GOT3 (cell line): ENCODE data around the gene CD300LB.
"Not testable (repeated sequence)": the region's sequence is repeated elsewhere in the genome, so short reads cannot be mapped to it uniquely, and the experiment has no call there.

Experiments used
- DNase-seq: peaks from one replicate; lab custom pipeline; 2025; ENCODE audit warnings: mixed read lengths; lab: John Stamatoyannopoulos, UW

The CD300LB gene

DNA sequence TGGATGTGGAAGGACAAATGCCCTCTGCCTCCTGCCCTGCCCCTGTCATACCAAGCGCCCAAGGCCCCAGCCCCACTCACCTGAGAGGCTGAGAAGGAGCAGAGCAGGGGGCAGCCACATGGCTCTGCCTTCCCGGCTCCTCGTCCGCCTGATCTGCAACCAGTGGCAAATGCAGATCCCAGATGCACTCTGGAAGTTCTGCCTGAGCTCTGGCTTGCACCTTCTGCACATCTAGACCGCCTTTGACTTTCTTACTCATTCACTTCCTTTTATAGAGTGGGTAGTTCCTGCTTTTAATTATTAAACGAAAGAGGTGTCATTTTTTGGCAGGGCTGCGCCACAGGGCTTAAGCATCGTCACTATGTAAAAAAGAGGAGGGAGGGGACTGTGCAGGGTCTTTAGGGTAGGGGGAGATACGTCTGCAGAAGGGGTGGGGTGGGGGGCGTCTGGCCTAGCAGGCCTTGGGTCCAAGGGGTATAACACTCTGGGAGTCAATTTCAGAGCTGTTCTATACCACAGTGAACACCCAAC lies at the start of gene CD300LB:
CD300LB (minus strand) TSS at position 245 of the 531 bp plus-strand sequence; CDS start at position 120, 125 bp downstream.
- DNase-seq, result no peak

- DNase-seq, result no peak
These were observed 48.6 kb upstream of the CD300LB start for GRCh38 chr17:74579900-74580299.

DNA sequence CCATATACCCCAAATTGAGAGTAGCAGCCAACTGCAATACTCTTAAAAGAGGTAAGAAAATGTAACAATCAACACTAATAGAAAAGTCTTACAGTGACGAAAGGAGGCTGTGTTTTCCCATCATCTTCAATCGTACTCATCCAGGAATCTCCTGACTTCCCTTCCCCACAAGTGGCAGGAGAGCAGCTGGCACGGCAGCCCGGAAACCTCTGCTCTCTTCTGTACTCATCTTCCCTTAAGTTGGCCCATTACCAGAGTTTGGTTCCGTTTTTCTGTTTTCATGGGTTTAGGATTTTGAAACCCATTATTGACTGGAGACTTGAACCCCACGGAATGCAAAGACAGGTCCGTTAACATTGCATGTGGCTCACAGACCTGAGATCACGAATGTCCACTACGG lies 47.7 kb upstream of the CD300LB start:
- no peak for DNase-seq

- DNase-seq, result no peak
These were observed 43.3 kb upstream of the CD300LB start for GRCh38 chr17:74574489-74575142.

- not testable (repeated sequence) for DNase-seq
These were observed 42.4 kb upstream of the CD300LB start for GRCh38 chr17:74573635-74574034.

DNA sequence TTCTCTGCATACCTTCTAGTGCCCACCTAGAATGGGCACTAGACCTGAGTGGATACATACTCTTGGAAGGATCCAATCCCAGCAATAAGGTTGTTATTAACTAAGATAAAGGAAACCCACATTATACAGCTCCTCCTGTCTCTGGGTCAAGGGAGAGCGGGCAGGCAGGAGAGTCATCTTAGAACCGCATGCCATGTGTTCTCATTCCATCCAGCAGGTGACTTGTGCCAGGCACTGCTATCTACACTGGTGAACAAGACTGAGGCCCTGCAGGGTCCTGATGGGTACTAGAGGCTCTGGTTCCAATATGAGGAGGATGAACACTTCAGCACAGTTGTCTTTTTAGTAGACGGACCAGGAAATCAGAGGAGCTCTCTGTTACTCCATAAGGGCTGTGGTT lies 41.9 kb upstream of the CD300LB start:
- DNase-seq, result no peak

DNA sequence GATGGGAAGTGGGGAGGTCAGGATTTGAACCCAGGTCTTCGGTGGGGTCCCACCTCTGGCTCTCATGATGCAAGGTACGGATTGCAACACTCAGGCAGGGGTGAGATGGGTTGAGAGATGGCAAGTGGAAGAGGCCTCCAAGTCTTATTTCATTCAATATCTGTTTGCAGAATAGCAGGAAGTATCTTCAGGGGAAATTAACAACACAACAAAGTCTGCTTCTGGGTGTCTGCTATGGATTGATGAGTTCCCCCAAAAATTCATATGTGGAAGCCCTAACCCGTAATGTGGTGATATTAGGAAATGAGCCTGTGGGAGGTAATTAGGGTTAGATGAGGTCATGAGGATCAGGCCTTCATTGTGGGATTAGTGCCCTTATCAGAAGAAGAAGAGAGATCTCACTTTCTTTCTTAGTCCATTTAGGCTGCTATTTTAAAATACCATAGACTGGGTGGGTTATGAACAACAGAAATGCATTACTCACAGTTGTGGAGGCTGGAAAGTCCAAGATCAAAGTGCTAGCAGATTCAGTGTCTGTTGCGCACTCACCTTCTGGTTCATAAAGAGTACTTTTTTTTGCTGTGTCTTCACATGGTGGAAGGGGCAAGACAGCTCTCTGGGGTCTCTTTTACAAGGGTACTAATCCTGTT lies 40.5 kb upstream of the CD300LB start:
- no peak for DNase-seq

DNA sequence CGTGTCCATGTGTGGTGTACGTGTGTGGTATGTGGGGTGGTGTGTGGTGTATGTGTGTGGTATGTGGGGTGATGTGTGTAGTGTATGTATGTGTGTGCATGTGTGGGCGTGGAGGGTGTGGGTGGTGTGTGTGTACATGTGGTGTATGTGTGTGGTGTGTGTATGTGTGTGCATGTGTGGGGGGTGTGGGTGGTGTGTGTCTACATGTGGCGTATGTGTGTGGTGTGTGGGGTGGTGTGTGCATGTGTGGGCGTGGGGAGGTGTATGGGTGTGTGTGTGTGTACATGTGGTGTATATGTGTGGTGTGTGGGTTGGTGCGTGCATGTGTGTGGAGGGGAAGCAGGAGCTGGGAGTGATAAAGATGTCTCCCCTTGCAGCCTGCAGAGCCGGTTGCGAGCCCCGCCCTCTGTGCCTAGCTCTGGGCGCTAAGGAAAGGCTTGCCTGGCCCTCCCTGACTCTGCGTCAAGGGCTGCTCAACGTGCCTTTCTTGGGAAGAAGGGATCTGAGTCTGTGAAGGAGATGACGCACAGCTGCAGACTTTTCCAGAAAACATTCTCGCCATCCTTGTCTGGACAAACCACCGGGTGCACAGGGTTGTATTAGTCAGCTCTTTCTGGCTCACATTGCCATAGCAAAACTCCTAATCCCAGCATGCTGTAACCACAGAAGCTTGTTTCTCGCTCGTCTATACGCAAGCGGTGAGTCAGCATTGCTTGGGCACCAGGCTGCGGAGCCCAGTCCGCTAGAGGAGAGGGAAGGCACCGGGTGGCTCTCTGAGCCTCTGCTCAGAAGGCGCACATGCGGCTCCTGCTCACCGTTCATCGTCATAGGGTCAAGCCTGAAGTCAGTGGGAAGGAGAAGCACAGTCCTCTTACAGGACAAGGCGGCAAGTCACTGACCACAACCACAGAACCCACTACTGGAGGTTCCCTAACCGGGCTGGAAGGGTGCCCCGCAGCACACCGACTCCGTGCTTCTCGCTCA lies 38.0 kb upstream of the CD300LB start:
- DNase-seq, result peak; percentile 81

DNA sequence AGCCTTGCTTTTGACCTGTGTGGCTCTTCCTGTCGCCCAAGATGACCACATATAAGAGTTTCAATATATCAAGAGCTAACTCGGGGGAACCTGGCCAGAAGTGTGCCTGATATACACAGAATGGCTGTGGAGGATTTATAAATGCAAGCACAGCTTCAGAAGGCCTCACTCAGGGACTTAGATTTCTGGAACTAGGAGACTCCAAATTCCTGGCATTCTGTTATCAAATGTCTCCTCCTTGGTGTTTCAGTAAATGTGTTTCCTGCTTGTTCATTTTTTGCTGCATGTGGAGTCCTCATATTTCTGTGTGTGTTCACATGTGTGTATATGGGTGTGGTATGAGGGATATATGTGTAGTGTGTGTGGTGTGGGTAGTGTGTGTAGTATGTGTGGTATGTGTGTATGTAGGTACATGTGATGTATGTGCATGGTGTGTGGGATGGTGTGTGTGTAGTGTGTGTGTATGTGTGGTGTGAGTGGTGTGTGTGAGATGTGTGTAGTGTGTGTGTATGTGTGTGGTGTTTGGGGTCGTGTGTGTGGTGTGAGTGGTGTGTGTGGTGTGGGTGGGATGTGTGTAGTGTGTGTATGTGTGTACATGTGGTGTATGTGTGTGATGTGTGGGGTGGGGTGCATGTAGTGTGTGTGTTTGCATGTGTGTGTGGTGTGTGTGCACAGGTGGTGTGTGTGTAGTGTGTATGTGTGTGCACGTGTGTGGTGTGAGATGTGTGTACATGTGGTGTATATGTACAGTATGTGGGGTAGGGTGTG lies 37.0 kb upstream of the CD300LB start:
- no peak for DNase-seq

- no peak for DNase-seq
These were observed 36.1 kb upstream of the CD300LB start, which contains the start of gene CD300H for GRCh38 chr17:74567397-74567796. TSS of gene CD300H (minus strand) at chr17:74567509.

GRCh38 chr17:74566132-74566753 lies 35.0 kb upstream of the CD300LB start:
- no peak for DNase-seq

GRCh38 chr17:74565126-74565525 lies 33.9 kb upstream of the CD300LB start:
- DNase-seq, result no peak

DNA sequence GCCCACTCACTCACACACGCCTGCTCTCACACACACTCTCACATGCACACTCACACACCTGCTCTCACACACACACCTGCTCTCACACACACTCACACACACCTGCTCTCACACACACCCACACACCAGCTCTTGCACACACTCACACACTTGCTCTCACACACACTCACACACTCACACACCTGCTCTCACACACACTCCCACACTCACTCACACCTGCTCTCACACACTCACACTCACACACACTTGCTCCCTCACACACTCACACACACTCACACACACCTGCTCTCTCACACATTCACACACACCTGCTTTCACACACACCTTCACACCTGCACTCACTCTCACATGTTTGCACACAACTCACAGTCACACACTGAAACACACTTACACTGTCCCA lies 32.1 kb upstream of the CD300LB start:
- no peak for DNase-seq

GRCh38 chr17:74561586-74561985 lies 30.3 kb upstream of the CD300LB start:
- DNase-seq, result no peak

DNA sequence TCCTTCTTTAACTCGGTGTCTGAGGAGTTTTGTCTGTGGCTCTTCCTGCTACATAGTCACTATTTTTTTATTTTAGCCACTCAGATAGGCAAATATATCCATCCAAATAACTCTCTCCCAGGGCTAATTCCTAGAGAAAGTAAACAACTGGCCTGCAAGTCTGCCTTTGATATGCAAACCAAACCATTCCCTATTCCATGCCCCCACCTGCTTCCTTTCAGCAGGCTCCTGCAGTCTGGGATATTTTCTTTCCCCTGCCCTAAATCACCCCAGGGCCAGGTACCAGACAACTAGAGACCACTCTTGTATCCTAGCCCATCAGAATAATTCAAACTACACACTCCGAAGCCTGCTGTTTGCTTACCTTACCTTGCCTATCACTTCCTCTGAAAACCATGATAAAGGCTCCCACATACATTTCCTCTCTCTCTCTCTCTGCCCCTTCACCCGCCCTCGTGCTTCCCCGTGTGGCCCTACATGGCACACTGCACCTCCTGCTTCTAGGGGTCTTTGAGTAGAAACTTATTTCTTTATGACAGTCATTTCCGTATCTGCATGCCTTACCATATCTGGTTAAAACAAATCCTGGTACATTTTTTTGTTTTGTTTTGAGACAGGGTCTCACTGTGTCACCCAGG lies 27.7 kb upstream of the CD300LB start:
- DNase-seq, result no peak

DNA sequence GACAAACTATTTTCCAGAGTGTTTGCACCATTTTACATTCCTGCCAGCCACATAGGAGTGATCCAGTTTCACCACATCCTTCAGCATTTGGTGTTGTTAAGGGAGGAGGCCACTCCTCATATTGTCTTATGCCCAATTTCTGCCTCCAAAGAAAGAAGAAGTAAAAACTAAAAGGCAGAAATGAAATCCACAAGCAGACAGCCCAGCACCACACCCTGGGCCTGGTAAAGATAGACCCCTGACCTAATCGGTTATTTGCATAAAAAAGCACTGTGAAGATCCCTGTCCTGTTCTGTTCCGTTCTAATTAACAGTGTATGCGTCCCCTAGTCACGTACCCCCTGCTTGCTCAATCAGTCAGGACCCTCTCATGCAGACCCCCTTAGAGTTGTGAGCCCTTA lies 27.1 kb upstream of the CD300LB start:
- not testable (repeated sequence) for DNase-seq

GRCh38 chr17:74555427-74555940 lies 24.2 kb upstream of the CD300LB start:
- DNase-seq, result no peak

DNA sequence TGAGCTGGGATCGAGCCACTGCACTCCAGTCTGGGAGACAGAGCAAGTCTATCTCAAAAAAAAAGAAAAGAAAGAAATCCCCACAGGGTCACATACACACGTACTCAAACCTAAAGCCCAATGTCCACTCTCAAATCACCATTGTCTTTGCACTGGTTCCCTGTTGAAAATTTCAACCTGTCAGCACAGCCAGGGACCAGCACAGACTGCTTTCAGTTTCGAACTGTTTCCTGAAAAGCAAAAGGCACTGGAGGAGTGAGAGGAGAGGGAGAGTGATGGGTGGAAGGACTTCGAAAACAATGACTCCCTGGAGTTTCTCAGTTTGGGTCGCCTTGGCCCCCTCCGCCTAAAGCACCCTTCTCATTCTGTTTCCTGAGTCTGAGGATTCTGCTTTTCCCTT lies 23.6 kb upstream of the CD300LB start:
- DNase-seq, result no peak

DNA sequence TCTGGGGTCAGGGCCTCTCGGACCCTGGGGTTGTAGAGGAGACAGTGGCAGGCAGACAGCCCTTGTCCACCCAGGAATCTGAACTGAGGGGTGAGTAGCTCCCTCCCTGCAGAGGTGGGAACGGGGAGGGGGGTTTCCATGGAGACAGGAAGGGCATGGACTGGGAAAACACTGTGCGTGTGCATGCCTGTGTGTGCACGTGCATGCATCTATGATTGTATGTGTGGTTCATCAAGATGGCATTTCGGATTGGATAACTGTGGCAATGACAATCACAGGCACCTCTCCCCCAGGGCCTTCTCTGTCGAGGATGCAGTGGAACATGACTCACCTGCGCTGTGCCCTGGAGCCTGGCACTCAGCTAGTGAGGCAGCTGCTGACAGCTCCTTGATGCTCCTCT lies 20.8 kb upstream of the CD300LB start:
- DNase-seq, result no peak

GRCh38 chr17:74550602-74551001 lies 19.3 kb upstream of the CD300LB start:
- no peak for DNase-seq
